Right renal pelvis (tissue), 4 donors: ENCODE measurements around the gene FREM3. TPM values are rescaled to one million over a fixed set of nuclear protein-coding genes. Genes with fewer than 3 reads are reported as not detected.
A peak's percentile ranks its signal among the peaks of the same experiment; 100 is the strongest.

Experiments used
- DNase-seq, 4 donors: peaks; one replicate each; pipeline ENCODE4 v3.0.0-alpha.2; 2013; ENCODE audit warnings: low read depth in 4 of 4, low spot score in 3 of 4, missing footprints in 1 of 4
- polyA plus RNA-seq, 4 donors: library from polyadenylated mRNA; unstranded; fragments of 120-200 nt; gene quantifications; one replicate each; pipeline ENCODE4 v1.2.1, GENCODE V29; 2013; ENCODE audit not compliant: insufficient read length in 4 of 4

FREM3 gene
- polyA plus RNA-seq, 4 donors: 0.12 to 0.19 (median 0.16) TPM

- DNase-seq: peak in 1 of 4 donors; percentile 19
These were observed 31.4 kb downstream of the FREM3 start for GRCh38 chr4:143668930-143669552.

GRCh38 chr4:143667461-143667860 is 33.0 kb downstream of the FREM3 start:
- peak in 1 of 4 donors; percentile 1 for DNase-seq

GRCh38 chr4:143658336-143658735 is 42.1 kb downstream of the FREM3 start:
- no peak for DNase-seq

- DNase-seq: no peak
These were observed 45.9 kb downstream of the FREM3 start for GRCh38 chr4:143654571-143654970.

DNA sequence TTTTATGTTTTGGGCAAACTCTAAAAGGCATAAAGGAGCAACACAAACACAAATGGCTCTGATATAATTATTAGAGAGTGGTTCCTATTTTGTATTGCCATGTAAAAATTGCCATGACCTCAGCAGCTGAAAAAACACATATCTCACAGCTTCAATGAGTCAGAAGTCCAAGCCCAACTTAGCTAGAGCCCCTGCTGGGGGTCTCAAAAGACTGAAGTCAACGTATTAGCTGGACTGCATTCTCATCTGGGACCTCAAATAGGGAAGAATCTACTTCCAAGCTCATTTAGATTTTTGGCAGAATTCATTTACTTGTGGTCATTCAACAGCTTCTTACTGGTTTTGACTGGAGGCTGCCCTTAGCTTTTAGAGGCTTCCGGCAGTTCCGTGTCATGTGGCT is 47.4 kb downstream of the FREM3 start:
- DNase-seq: no peak

DNA sequence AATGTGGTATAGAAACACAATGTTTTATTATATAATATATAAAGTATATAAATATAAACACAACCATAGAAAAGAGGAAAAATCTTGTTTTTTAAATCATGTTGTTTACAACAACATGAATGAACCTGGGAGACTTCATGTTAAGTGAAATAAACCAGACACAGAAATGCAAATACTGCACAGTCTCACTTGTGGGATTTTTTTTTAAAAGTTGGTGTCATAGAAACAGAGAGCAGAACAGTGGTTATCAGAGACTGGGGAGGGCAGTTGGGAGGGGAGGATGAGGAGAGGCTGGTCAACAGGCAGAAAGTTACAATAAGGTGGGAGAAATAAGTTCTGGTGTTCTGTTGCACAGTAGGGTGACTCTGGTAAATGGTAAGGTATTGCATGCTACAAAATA is 57.1 kb downstream of the FREM3 start:
- no peak for DNase-seq

DNA sequence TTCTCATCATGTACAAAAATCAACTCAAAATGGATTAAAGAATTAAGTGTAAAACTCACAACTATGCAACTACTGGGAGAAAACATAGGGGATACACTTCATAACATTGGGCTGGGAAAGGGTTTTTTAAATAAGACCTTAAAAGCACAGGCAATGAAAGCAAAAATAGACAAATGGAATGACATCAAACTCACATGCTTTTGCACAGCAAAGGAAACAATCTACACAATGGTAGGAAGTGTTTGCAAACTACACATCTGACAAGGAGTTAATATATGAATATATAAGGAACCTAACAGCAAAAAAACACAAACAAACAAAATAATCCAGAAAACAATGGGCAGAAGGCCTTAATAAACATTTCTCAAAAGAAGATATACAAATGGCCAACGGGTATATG is 57.9 kb downstream of the FREM3 start:
- DNase-seq: no peak

DNA sequence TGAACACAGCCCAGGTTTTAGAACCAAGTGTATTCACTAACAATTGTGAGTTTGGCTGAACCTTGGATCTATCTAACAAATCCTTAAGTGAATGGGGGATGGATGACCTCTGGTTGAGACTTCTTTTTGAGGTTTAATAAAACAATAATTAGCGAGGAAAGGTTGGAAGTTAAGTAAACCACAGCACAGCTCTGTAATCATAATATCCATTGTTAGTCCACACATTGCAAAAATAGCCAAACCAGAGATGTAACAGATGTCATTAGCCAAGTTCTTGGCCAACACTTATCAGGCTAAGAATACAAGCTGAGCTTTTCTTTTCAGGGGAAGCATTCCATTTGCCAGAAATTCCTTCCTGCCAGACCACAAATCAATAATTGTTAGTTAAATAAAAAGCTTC is 59.1 kb downstream of the FREM3 start:
- DNase-seq: peak; percentile 5 to 43 (median 26)

DNA sequence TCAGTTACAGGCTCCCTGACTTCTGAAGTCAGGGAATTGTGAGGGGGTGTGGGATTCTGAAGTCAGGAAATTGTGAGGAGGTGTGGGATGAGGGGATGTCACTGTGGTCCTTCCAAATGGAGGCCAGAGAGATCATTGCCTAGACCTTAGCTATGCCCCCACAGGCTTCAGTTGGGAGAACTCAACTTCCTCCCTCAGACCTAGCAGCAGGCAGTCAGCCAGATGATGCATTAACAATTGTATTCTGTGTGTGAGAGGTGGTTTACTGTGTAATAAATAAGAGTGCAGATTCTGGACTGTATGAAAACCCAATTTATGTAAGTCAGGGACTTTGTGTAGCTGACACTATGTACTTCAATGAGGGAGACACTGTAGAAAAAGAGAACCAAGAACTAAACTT is 65.7 kb downstream of the FREM3 start:
- no peak for DNase-seq

DNA sequence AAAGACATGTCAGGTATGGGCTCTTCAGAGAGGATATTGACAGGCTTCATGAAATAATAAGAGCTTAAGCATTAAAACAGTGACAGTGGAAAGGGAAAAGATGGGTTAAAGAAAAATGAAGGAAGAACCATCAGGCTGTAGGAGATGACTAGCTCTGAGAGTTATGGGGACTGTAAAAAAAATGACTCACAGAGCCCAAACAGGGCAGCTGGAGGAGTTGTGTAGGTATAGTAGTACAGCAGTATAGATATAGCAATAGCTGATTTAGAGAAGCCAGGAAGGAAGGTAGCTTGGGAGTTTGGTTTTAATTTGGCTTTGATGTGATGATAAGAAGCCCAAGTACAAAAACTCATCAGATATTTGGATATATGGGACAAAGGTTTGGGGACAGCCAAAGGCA is 66.6 kb downstream of the FREM3 start:
- no peak for DNase-seq

DNA sequence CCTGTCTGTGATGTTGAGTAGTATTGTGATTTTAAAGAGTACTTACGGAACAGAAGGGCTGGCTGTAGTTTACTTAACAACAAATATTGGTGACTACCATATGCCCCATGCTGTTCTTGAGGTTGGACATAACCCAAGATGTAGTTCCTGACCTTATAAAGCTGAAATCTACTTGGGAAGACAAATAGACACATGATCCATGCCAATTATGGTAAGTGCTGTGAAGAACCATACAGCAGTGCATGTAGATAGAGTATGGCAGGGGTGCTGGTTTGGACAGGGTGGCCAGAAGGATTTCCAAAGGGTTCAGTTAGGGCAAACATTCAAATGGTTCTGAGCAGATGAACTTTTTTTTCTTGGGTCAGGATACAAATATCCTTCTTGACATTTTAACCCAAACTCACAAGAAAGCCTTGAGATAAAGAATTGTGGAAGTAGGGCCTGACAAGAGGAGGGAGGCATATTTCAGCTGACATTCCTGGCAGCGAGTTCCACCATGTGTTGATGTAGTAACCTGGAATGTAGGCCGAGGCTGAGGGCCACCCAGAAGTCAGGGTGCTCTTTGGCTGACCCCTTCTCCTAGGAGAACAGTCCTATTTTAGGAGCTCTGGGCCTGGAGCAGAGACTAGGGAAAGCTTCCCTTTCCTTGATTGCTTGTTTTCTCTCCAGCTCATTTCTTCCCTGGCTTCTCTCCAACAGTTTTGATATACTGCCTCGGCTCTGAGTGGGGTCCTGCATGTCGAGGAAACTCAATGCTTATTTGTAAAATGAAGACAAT is 74.2 kb downstream of the FREM3 start:
- DNase-seq: peak; percentile 54 to 80 (median 72)

DNA sequence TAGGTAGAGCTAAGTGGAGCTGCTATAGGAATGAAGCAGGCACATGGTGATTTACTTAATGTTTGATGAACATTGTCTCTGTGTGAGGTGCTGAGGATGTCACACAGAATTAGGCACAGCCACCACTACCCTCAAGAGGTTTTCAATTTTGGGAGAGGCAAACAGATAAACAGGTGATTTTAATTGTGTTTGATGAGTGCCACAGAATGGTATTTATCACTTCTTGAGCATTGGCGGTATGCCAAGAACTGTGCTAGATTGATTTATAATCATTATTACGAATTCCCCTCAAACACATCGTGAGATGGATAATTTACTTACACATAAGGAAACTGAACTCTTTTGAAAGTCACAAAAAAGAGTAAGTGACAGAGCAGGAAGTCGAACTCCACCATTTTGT is 74.8 kb downstream of the FREM3 start:
- DNase-seq: peak in 1 of 4 donors; percentile 8

DNA sequence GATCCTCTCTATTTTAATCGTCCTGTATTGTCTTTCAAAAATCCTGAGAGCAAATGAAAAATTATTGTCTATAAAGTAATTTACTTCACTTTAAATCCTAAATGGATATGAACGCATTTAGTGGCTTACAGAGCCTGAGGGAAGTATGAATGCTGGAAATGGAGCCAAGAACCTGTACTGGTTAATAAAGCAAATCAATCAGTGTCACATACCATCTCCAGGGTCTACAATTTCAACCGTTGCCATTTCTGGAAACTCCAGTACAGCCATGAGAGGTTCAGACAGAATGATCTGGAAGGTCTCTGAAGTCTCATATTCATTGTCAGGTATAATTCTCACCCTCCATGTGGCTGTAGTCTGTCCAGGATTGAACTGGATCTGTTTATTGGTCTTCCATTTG is 76.6 kb downstream of the FREM3 start:
- no peak for DNase-seq

GRCh38 chr4:143618811-143619210 is 81.7 kb downstream of the FREM3 start:
- DNase-seq: no peak

DNA sequence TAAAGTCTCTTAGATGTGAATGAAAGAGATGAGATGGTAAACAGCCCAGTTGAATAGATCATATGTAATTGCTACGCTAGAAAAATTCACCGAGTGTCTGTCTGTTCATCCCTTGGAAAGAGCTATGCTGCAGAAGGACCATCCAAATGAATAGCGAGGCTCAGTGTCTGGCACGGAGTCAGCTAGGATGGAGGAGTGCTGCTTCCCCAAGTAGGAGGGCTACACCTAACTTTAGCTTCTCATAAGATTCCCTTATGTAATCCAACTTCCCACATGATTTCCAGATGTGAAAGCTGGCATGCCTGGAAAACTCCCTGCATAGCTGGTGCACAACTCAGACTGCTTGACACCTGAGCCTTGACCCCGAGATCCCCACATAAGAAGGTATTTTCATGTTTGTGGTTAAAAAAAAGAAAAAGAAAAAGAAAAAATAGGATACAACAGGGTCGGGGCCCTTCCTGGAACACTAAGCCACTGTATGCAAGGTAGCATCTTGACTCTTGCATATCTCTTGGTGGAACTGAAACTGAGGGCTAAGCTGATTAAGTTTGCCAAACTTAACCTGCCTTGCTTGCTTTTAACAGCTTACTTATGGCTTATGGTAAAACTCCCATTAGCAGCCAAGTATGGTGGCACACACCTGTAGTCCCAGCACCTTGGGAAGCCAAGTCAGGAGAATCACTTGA is 82.3 kb downstream of the FREM3 start:
- DNase-seq: no peak

DNA sequence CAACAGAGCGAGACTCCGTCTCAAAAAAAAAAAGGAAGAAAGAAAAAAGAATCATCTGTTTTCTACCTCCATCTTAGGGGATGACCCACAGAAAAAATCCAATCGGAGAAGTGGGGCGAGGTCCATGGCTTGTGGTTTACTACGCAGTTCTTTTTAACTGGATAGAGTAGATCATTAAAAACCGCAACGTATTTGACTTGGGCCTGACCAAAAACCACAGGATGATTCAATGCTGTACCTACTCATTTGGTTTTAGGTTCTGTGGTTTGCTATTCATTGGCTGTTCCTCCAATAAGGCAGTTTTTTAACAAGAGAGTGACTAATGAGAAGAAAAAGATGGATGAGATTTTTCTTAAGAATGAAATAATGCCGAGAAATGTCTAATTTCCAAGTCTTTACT is 83.7 kb downstream of the FREM3 start:
- DNase-seq: no peak

GRCh38 chr4:143609492-143609891 is 91.0 kb downstream of the FREM3 start:
- no peak for DNase-seq

DNA sequence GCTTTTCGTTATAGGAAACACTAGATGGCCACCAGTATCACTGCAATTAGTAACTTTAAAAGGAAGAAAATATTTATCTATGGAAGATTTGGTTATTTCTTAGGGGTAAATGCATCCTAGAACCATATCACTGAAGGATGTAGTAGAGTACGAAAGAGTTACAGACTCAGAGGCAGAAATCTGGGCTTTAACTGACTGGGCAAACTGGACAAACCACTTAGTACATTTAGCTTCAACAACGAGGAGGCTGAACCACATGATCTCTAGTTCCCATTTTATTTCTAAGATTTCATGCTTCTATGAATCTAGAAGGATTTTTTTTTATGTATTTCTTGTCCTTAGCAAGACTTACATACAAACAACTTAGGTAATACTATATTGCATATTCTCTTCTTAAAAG is 94.0 kb downstream of the FREM3 start:
- DNase-seq: no peak

- no peak for DNase-seq
These were observed 100.6 kb downstream of the FREM3 start for GRCh38 chr4:143599827-143600226.

- no peak for DNase-seq
These were observed 101.7 kb downstream of the FREM3 start for GRCh38 chr4:143598816-143599215.

GRCh38 chr4:143597276-143597675 is 103.2 kb downstream of the FREM3 start:
- DNase-seq: no peak

DNA sequence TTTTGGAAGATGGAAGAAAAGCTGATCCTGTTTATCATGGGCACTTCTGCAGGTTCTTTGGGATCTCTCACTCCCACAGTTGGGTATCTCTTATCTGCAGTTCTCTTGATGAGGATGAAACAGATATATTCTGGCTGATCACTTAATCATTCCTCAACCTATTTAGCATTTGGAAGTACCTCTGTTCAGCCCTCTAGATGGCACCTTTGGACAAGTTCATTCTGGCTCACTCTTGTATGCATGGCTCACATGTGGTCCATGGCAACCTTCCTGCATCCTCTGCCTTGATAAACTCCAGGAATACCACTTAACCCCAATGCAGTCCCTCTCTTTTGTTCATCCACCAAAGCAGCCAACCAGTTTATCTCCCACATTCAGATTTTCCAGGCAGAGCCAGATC is 112.8 kb downstream of the FREM3 start:
- DNase-seq: no peak
